GM06990 (cell line): Measurements from ENCODE around the gene ADAMTS18.

ENCODE experiments used
- DNase-seq: peaks from one replicate; pipeline ENCODE4 v3.0.0-alpha.2; 2011; ENCODE audit not compliant: insufficient read length; ENCODE audit errors: extremely low read depth
- H3K27me3 ChIP-seq: replicated peaks from 2 replicates; pipeline ENCODE4 v1.6.0; 2011; ENCODE audit warnings: low read length; ENCODE audit not compliant: control insufficient read depth, insufficient read depth
- H3K36me3 ChIP-seq: 2 replicates; pipeline ENCODE4 v1.5.1; 2011; ENCODE audit warnings: low read length; ENCODE audit not compliant: control insufficient read depth, insufficient read depth
- H3K4me3 ChIP-seq: replicated peaks from 2 replicates; pipeline ENCODE4 v1.5.1; 2011; ENCODE audit warnings: low read depth, mild to moderate bottlenecking, control low read depth, low read length
- TF ChIP-seq, protein P1 (sequence below): IDR thresholded peaks from 2 replicates; pipeline ENCODE4 v1.5.1; 2011; ENCODE audit warnings: low read length, control low read depth, mild to moderate bottlenecking, inconsistent platforms; ENCODE audit not compliant: insufficient read depth, poor library complexity, severe bottlenecking

Gene ADAMTS18

DNA sequence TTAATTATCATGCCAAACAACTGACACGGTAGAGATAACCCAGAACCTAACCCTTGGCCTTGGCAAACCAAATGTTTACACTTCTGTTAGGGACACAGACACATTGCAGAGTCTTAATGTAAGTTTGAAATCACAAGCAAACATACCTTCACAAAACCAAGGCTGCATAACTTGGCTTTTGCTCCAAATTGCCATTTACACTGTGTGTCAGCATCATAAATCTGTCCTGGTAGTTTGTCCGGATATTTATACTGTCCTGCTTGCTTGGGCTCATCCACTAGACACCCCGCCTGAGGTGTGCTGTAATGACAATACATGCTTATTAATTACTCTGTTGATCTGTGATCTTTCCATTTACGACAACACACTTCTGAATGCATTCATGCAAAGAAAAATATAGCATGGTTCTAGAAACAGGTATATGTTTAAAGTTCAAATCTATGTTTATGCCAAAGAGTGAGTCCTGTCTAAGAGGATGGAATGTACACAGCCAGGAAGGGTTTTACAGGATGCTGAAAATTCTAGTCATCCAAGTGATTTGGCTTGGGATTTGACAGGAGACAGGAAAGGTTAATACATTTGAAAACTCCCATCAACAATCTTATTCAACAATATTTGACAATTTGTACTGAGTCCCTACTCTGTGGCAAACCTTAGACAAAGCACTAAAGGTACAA lies 81.1 kb downstream of the ADAMTS18 start:
- DNase-seq, result no peak
- Histone ChIP-seq H3K27me3 (no peaks in the 10 kb centered on the region), H3K4me3 (no peak overlapping the region), H3K36me3 (no peaks in the 10 kb centered on the region)
- TF ChIP-seq, protein P1, sequence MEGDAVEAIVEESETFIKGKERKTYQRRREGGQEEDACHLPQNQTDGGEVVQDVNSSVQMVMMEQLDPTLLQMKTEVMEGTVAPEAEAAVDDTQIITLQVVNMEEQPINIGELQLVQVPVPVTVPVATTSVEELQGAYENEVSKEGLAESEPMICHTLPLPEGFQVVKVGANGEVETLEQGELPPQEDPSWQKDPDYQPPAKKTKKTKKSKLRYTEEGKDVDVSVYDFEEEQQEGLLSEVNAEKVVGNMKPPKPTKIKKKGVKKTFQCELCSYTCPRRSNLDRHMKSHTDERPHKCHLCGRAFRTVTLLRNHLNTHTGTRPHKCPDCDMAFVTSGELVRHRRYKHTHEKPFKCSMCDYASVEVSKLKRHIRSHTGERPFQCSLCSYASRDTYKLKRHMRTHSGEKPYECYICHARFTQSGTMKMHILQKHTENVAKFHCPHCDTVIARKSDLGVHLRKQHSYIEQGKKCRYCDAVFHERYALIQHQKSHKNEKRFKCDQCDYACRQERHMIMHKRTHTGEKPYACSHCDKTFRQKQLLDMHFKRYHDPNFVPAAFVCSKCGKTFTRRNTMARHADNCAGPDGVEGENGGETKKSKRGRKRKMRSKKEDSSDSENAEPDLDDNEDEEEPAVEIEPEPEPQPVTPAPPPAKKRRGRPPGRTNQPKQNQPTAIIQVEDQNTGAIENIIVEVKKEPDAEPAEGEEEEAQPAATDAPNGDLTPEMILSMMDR, result no peak

DNA sequence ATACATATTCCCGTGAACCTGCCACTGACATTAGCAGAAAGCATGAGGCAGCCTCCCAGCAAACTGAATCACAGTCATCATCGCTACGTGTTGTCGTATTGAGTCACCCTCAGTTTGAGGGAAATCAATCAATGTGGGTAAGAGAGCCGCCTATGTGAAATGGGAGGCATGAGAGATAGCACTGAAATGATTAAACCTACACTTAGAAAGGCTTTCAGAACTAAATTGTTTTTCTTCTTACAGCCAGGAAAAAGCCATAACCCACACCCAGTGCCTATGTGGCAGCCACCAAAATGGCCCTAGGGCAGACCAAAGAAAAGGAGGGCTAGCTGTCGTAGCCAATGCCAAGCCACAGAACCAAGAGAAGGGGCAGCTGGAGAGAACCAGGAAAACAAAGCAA lies 90.5 kb downstream of the ADAMTS18 start:
- TF ChIP-seq, protein P1, result no peak
- H3K4me3 ChIP-seq, result no peak overlapping the region
- DNase-seq, result no peak

DNA sequence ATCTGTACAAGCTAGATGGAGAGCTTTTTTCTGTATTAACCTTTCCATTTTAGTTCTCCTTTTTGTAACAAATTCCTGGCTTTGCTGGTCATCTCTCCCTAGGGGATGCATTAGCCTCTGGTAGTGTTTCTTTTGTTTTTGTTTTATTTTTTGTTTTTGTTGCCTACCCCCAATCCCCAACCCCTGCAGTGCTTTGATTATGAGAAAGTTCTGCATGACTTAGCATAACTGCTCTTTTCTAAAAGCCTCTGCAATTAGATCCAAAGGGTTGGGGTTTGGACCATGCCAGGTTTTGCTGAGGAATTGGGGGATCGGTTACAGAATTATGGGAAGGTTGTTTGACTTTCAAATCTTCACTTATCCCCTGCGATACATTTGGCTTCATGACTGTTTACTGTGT lies 98.2 kb downstream of the ADAMTS18 start:
- Histone ChIP-seq H3K4me3 (no peak overlapping the region), H3K27me3 (no peaks in the 10 kb centered on the region), H3K36me3 (no peaks in the 10 kb centered on the region)
- no peak for DNase-seq
- TF ChIP-seq, protein P1, result no peak

More for the DNA sequence above, 90.5 kb downstream of the ADAMTS18 start:
- H3K36me3 ChIP-seq, result no peaks in the 10 kb centered on the region
- H3K27me3 ChIP-seq, result no peaks in the 10 kb centered on the region

DNA sequence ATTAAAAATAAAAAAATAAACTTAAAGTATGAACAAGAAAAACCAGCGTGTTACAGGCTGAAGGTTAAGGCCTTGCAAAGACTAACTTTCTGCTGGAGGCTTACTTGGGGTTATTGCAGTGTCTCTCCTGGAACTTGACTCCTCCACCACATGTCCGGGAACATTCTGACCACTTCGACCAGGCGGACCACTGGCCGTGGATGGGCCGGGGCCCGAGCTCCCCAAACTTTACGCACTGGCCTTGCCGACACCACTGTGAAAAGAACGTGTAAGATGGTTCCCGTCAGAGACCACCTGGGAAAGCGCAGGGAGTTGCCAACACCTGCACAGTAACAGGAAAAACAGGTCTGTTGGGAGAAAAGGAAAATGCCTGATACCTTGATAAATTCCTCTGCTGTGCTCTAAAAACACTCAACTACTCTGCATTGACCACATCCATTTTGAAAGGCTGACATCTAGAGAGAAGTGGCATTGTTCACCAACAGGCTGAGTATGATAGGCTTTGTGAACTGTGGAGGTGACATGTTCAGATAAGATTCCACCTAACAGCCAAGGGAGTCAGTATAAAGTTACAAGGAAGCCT lies 99.1 kb downstream of the ADAMTS18 start:
- no peak overlapping the region for H3K4me3 ChIP-seq
- DNase-seq, result no peak
- TF ChIP-seq, protein P1, result no peak

DNA sequence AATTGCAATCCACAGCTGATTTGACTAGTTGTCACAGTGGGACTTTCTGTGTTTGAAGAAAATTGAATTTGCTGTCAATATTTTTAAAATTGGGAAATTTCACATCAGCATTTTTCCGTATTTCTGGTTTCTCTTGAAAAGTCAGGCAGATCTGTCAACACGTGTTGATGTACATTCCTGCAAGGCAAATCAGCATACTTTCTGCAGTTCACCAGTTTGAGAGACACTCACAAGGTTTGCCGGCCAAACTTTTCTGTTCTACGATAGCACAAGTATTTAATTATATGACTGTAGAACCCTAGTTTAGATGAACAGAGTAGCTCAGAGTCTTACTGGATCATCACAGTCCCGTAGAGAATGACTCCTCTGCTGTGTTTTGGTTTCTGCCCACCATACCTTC lies 102.0 kb downstream of the ADAMTS18 start:
- Histone ChIP-seq H3K27me3 (no peaks in the 10 kb centered on the region), H3K36me3 (no peaks in the 10 kb centered on the region), H3K4me3 (no peak overlapping the region)
- TF ChIP-seq, protein P1, result no peak
- DNase-seq, result no peak

More for the DNA sequence above, 99.1 kb downstream of the ADAMTS18 start:
- H3K36me3 ChIP-seq, result no peaks in the 10 kb centered on the region
- no peaks in the 10 kb centered on the region for H3K27me3 ChIP-seq
